ENCODE results near the gene GNAT1.

- no peak for TF ChIP-seq CTCF (IDR thresholded peaks at IDR 0.05)
- TF ChIP-seq POLR2A (IDR thresholded peaks at IDR 0.05) = no peak
Observed at GRCh38 chr3:50189989-50190388, 1.4 kb upstream of the GNAT1 start.
